K562 (cell line): ENCODE results near the gene LRRK1. TPM values are rescaled to one million over a fixed set of nuclear protein-coding genes. Genes with fewer than 3 reads are reported as not detected.

Experiments
- ATAC-seq: fragments of 200-7000 bp; cut with Tn5 transposase; 3 replicates; pipeline ENCODE4 v1.9.1; 2020; ENCODE audit warnings: moderate library complexity
- BruUV-seq: library from RNA; stranded (reverse); fragments of 400-500 nt; replicated peaks from 2 replicates; lab custom pipeline; 2021; lab: Mats Ljungman, UMichigan
- CTCF ChIA-PET: fragments of 300-600 bp; formaldehyde crosslinking; extraction: SDS; loops from one replicate; lab custom pipeline; 2021; ENCODE audit warnings: low intra/inter-chr PET ratio; lab: Yijun Ruan, JAX
- POLR2A ChIA-PET: fragments of 300-600, 350-650 bp; sonication (Branson Sonifier 250); formaldehyde crosslinking; extraction: SDS; loops from one replicate; lab custom pipeline; 2021; ENCODE audit warnings: antibody characterized with exemption, inconsistent platforms; lab: Yijun Ruan, JAX
- DNase-seq, 4 experiments: peaks; one replicate each; pipeline versions ENCODE4 v3.0.0 to v3.0.0-alpha.2; 2011 to 2018; ENCODE audit warnings: low spot score in 3 of 4, mixed read lengths in 3 of 4; ENCODE audit errors: extremely low read depth in 1 of 4
- FAIRE-seq: peaks from 2 replicates; lab custom pipeline; 2011; peaks lifted over from hg19 to GRCh38; lab: Jason Lieb, UNC
- H2AFZ ChIP-seq: 2 replicates; pipeline ENCODE4 v1.6.0; 2011; ENCODE audit warnings: low read depth, low read length, control low read depth, inconsistent platforms
- H3K27ac ChIP-seq: fragments of 200-600 bp; 3 replicates; pipeline ENCODE4 v1.8.0; 2011; ENCODE audit warnings: low read depth, mild to moderate bottlenecking, control low read depth, inconsistent platforms, low read length, moderate library complexity, mixed read lengths; ENCODE audit errors: extremely low read depth
- H3K27me3 ChIP-seq, 2 experiments: fragments of 300-600 bp in 1 of 2; 2 replicates in 1 of 2; 3 replicates in 1 of 2; pipeline versions ENCODE4 v1.6.0 to v1.8.0; 2011; ENCODE audit warnings: inconsistent platforms in 2 of 2, low read length in 2 of 2, mild to moderate bottlenecking in 1 of 2, mixed read lengths in 1 of 2, moderate library complexity in 1 of 2; ENCODE audit not compliant: control insufficient read depth in 2 of 2, insufficient read depth in 2 of 2
- H3K36me3 ChIP-seq: fragments of 300-600 bp; 3 replicates; pipeline ENCODE4 v1.8.0; 2011; ENCODE audit warnings: mild to moderate bottlenecking, low read length, inconsistent platforms; ENCODE audit not compliant: control insufficient read depth, insufficient read depth
- H3K4me1 ChIP-seq, 2 experiments: fragments of 200-600 bp in 1 of 2; replicated peaks in 1 of 2; 2 replicates in 1 of 2; 3 replicates in 1 of 2; pipeline versions ENCODE4 v1.5.1 to v1.8.0; 2011; ENCODE audit warnings: inconsistent platforms in 2 of 2, low read length in 2 of 2, mild to moderate bottlenecking in 1 of 2, mixed read lengths in 1 of 2, moderate library complexity in 1 of 2; ENCODE audit not compliant: control insufficient read depth in 2 of 2, insufficient read depth in 2 of 2
- H3K4me2 ChIP-seq: 2 replicates; pipeline ENCODE4 v1.6.1; 2011; ENCODE audit warnings: low read length, control low read depth, inconsistent platforms, mixed read lengths; ENCODE audit not compliant: insufficient read depth
- H3K4me3 ChIP-seq: fragments of 200-600 bp; sonication (generic), shearing (Covaris generic); 2 replicates; pipeline ENCODE4 v1.5.1; 2016; ENCODE audit warnings: control low read depth, inconsistent platforms
- H3K79me2 ChIP-seq: fragments of 200-600 bp; 3 replicates; pipeline ENCODE4 v1.8.0; 2011; ENCODE audit warnings: low read length, inconsistent platforms; ENCODE audit not compliant: control insufficient read depth, insufficient read depth
- H3K9ac ChIP-seq, 2 experiments: 2 replicates each; pipeline versions ENCODE4 v1.6.0 to v1.6.1; 2011; ENCODE audit warnings: low read depth in 2 of 2, low read length in 2 of 2, control low read depth in 1 of 2, inconsistent platforms in 1 of 2, mild to moderate bottlenecking in 1 of 2, mixed read lengths in 1 of 2; ENCODE audit not compliant: insufficient read depth in 1 of 2
- H3K9me1 ChIP-seq: one replicate; pipeline ENCODE4 v1.6.0; 2011; ENCODE audit warnings: inconsistent platforms, mild to moderate bottlenecking, low read length, moderate library complexity; ENCODE audit not compliant: control insufficient read depth, insufficient read depth
- H3K9me3 ChIP-seq: replicated peaks from 2 replicates; pipeline ENCODE4 v1.5.1; 2011; ENCODE audit warnings: low read depth, low read length, inconsistent platforms; ENCODE audit not compliant: control insufficient read depth, insufficient read depth
- H4K20me1 ChIP-seq: replicated peaks from 2 replicates; pipeline ENCODE4 v1.6.1; 2011; ENCODE audit warnings: low read length, inconsistent platforms, mixed read lengths; ENCODE audit not compliant: control insufficient read depth, insufficient read depth
- BDP1 ChIP-seq: IDR thresholded peaks from 3 replicates; pipeline ENCODE4 v1.6.1; 2011; ENCODE audit not compliant: insufficient read length, insufficient read depth
- BRF2 ChIP-seq: IDR thresholded peaks from 3 replicates; pipeline ENCODE4 v1.6.1; 2011; ENCODE audit warnings: borderline replicate concordance, mild to moderate bottlenecking; ENCODE audit not compliant: insufficient read length, insufficient read depth
- CSDE1 ChIP-seq, 2 experiments: fragments of 450-650 bp; IDR thresholded peaks; 2 replicates each; pipeline ENCODE4 v1.6.1; 2016; ENCODE audit warnings: mild to moderate bottlenecking in 1 of 2
- CXXC5 ChIP-seq: fragments of 250-450 bp; sonication (Bioruptor Pico); IDR thresholded peaks from 2 replicates; pipeline ENCODE4 v1.8.0; 2022; ENCODE audit warnings: inconsistent platforms, mild to moderate bottlenecking, moderate library complexity
- DPF2 ChIP-seq: fragments of 450-650 bp; IDR thresholded peaks from 2 replicates; pipeline ENCODE4 v1.6.1; 2016
- E2F1 ChIP-seq: sonication (generic); formaldehyde crosslinking; IDR thresholded peaks from 2 replicates; pipeline ENCODE4 v1.8.1; 2023; ENCODE audit warnings: mild to moderate bottlenecking, missing genetic modification reagents, moderate library complexity
- ERF ChIP-seq: fragments of 450-650 bp; formaldehyde crosslinking; IDR thresholded peaks from 2 replicates; pipeline ENCODE4 v1.4.0; 2020; ENCODE audit warnings: mild to moderate bottlenecking, mixed read lengths
- FOXM1 ChIP-seq, 2 experiments: fragments of 450-650 bp in 1 of 2; sonication (generic) in 1 of 2; formaldehyde crosslinking in 1 of 2; IDR thresholded peaks; 2 replicates each; pipeline versions ENCODE4 v1.6.1 to v1.9.0; 2017 to 2022; ENCODE audit warnings: low read depth in 2 of 2, mild to moderate bottlenecking in 2 of 2, missing genetic modification reagents in 1 of 2, moderate library complexity in 1 of 2
- GABPB2 ChIP-seq: fragments of 250-450 bp; sonication (Bioruptor Pico); conservative IDR thresholded peaks from 2 replicates; pipeline ENCODE4 v1.5.1; 2021; ENCODE audit warnings: mild to moderate bottlenecking
- HLTF ChIP-seq: fragments of 450-650 bp; IDR thresholded peaks from 2 replicates; pipeline ENCODE4 v1.6.1; 2016
- MCM7 ChIP-seq, 2 experiments: fragments of 450-650 bp; IDR thresholded peaks; 2 replicates each; pipeline ENCODE4 v1.6.1; 2016 to 2018
- MYC ChIP-seq, 2 experiments: fragments of 250-450 bp in 1 of 2; sonication (Bioruptor Pico) in 1 of 2; IDR thresholded peaks; 2 replicates each; pipeline versions ENCODE4 v1.5.1 to v1.6.1; 2012 to 2021; ENCODE audit warnings: low read depth in 2 of 2, borderline replicate concordance in 1 of 2, improper control_type of control experiment in 1 of 2, low read length in 1 of 2, mild to moderate bottlenecking in 1 of 2, moderate library complexity in 1 of 2
- RAD51 ChIP-seq: fragments of 450-650 bp; IDR thresholded peaks from 2 replicates; pipeline ENCODE4 v1.7.1; 2016; ENCODE audit warnings: low read depth, mild to moderate bottlenecking, borderline replicate concordance
- RFX1 ChIP-seq: fragments of 450-650 bp; IDR thresholded peaks from 2 replicates; pipeline ENCODE4 v1.6.1; 2016; ENCODE audit warnings: mild to moderate bottlenecking, moderate library complexity
- SMAD3 ChIP-seq: fragments of 450-650 bp; formaldehyde crosslinking; conservative IDR thresholded peaks from 2 replicates; pipeline ENCODE4 v1.4.0; 2020; ENCODE audit warnings: mild to moderate bottlenecking
- STAG1 ChIP-seq: sonication (generic); formaldehyde crosslinking; IDR thresholded peaks from 2 replicates; pipeline ENCODE4 v1.5.0; 2020; ENCODE audit warnings: missing genetic modification reagents, borderline replicate concordance
- ZBTB7A ChIP-seq: IDR thresholded peaks from 2 replicates; pipeline ENCODE4 v1.6.1; 2011; ENCODE audit warnings: low read depth, mild to moderate bottlenecking, low read length, moderate library complexity, borderline replicate concordance; ENCODE audit not compliant: control insufficient read depth
- ZEB2 ChIP-seq: fragments of 450-650 bp; IDR thresholded peaks from 2 replicates; pipeline ENCODE4 v1.6.1; 2016
- ZNF217 ChIP-seq: sonication (generic); formaldehyde crosslinking; IDR thresholded peaks from 2 replicates; pipeline ENCODE4 v1.8.0; 2022; ENCODE audit warnings: mild to moderate bottlenecking, missing genetic modification reagents
- ZNF79 ChIP-seq: fragments of 250-450 bp; sonication (Bioruptor Pico); IDR thresholded peaks from 2 replicates; pipeline ENCODE4 v1.4.0; 2020; ENCODE audit warnings: low read depth, mild to moderate bottlenecking, moderate library complexity
- WGBS: fragments of 100-300 bp; shearing (Covaris generic); methylation state at CpG from one replicate; pipeline ENCODE4 v1.1.6; 2016; ENCODE audit warnings: low coverage, mixed read lengths; ENCODE audit not compliant: insufficient coverage; ENCODE audit errors: missing lambda C conversion rate; 5-methylcytosine and 5-hydroxymethylcytosine counted together
- in situ Hi-C: fragments of 300-500 bp; cut with MboI; formaldehyde crosslinking; loops from 4 replicates; pipeline ENCODE4 v1.15.0; 2018; ENCODE audit warnings: inconsistent platforms, mixed read lengths
- intact Hi-C: fragments of 100-400 bp; cut with micrococcal nuclease; formaldehyde crosslinking; loops from 2 replicates; pipeline ENCODE4 v1.14.2; 2022
- polyA plus RNA-seq, 8 experiments: library from polyadenylated mRNA; depleted of rRNA in 4 of 8; stranded (reverse) in 5 of 8; unstranded in 3 of 8; fragments of >200 nt; fragmentation: Nextera tagmentation in 2 of 8; fragmentation: Illumina TruSeq in 1 of 8; extraction: Ambion mirVana in 2 of 8; extraction: Trizol in 1 of 8; gene quantifications; 2 replicates each; pipeline versions ENCODE4 v1.2.1 to v1.2.3, GENCODE V29; 2011 to 2014; ENCODE audit warnings: inconsistent platforms in 1 of 8, missing spikeins in 1 of 8
- total RNA-seq, 7 experiments: library from RNA; depleted of rRNA in 6 of 7; stranded (reverse); fragments of >200 nt in 6 of 7; fragmentation: Illumina TruSeq in 2 of 7; extraction: Trizol in 2 of 7; gene quantifications; 2 replicates each; pipeline versions ENCODE4 v1.2.1 to v1.2.3, GENCODE V29; 2011 to 2021; ENCODE audit warnings: low replicate concordance in 1 of 7

LRRK1 gene
- total and polyA plus RNA-seq, 9 of the 15 experiments (the other 6 are each of a cell fraction or from before 2014, with no cell fraction given) = 0.01 to 1.5 (median 0.11) TPM

- Histone ChIP-seq H3K79me2 (no peaks in the 10 kb centered on the region), H2AFZ (peak overlapping the region; percentile 99), H3K9me3 (no peaks in the 10 kb centered on the region), H3K36me3 (no peaks in the 10 kb centered on the region), H3K27me3 (peaks cover 5 to 18% of the 10 kb centered on the region in 2 experiments; a peak in 3 of 5 replicates), H4K20me1 (no peaks in the 10 kb centered on the region), H3K4me1 (peaks cover 14 to 25% of the 10 kb centered on the region in 2 experiments), H3K4me2 (peak overlapping the region; percentile 93), H3K9ac (peak overlapping the region; percentile 71 to 91), H3K27ac (peak overlapping the region; percentile 79), H3K9me1 (peaks cover 8% of the 10 kb centered on the region), H3K4me3 (peak overlapping the region; percentile 63)
- 1% methylated on average over 44 of the region's 48 CpGs for WGBS
- in situ Hi-C loops (loop anchor here (5.0 kb wide), 3 partner anchors 66 to 676 kb away; no protein-coding TSS in a partner anchor), intact Hi-C loops (loop anchor here (10.0 kb wide), 1 partner anchor 1734 kb away; no protein-coding TSS in a partner anchor)
- ATAC-seq = peak; percentile 93
- BruUV-seq = no TSS peak
- ChIA-PET POLR2A (interaction anchor here (0.6 to 1.9 kb wide), 8 partner anchors 14 to 1459 kb away, joined by 3 to 7 read pairs (median 4); no protein-coding TSS in a partner anchor), CTCF (interaction anchor here (0.6 to 4.2 kb wide), 5 partner anchors 81 to 659 kb away, joined by 3 to 25 read pairs (median 3); partner anchors contain the start of gene LRRK1)
- DNase-seq = peak; percentile 85 to 92 (median 88)
- peak; percentile 86 for FAIRE-seq
- TF ChIP-seq ZEB2 = peak; percentile 84
- no peak for TF ChIP-seq FOXM1 (IDR thresholded peaks at IDR 0.05; ENCODE audit: low read depth)
- no peak for TF ChIP-seq FOXM1 (CRISPR knock-in tag; IDR thresholded peaks at IDR 0.05; ENCODE audit: low read depth)
- no peak for TF ChIP-seq CSDE1 (IDR thresholded peaks at IDR 0.05)
- TF ChIP-seq ZNF217 (CRISPR knock-in tag) = no peak
- peak; percentile 71; the same call in 1 of the 2 replicates for TF ChIP-seq DPF2
- TF ChIP-seq ZNF79 (CRISPR knock-in tag) = no peak
- no peak for TF ChIP-seq MCM7 (IDR thresholded peaks at IDR 0.05)
- TF ChIP-seq BRF2 = no peak
- TF ChIP-seq HLTF = no peak
- TF ChIP-seq ERF = no peak
- no peak for TF ChIP-seq GABPB2 (CRISPR knock-in tag)
- peak; percentile 73; the same call in 1 of the 2 replicates for TF ChIP-seq E2F1 (CRISPR knock-in tag)
- no peak for TF ChIP-seq RAD51
- TF ChIP-seq ZBTB7A = peak; percentile 59; the same call in 1 of the 2 replicates
- TF ChIP-seq MYC (IDR thresholded peaks at IDR 0.05; ENCODE audit: low read depth, low read length) = peak; percentile 47; the same call in 1 of the 2 replicates
- no peak for TF ChIP-seq MYC (CRISPR knock-in tag; IDR thresholded peaks at IDR 0.05; ENCODE audit: borderline replicate concordance, low read depth)
- TF ChIP-seq BDP1 = no peak
- TF ChIP-seq CXXC5 = peak; percentile 76
- no peak for TF ChIP-seq STAG1 (CRISPR knock-in tag)
- TF ChIP-seq RFX1 = no peak
- no peak for TF ChIP-seq SMAD3 (CRISPR knock-in tag)
These were observed 89.3 kb downstream of the LRRK1 start for GRCh38 chr15:101008158-101009139.
